H7 (cell line): Measurements from ENCODE around the gene TOP3A. TPM values are rescaled to one million over a fixed set of nuclear protein-coding genes. Genes with fewer than 3 reads are reported as not detected.

Experiments
- DNase-seq: peaks from one replicate; pipeline ENCODE4 v3.0.0; 2012
- H3K27me3 ChIP-seq: 2 replicates; pipeline ENCODE4 v1.6.0; 2011; ENCODE audit warnings: mild to moderate bottlenecking, low read length; ENCODE audit not compliant: control insufficient read depth, insufficient read depth
- H3K36me3 ChIP-seq: replicated peaks from 2 replicates; pipeline ENCODE4 v1.5.1; 2011; ENCODE audit warnings: low read length; ENCODE audit not compliant: control insufficient read depth, insufficient read depth
- H3K4me3 ChIP-seq: 2 replicates; pipeline ENCODE4 v1.5.1; 2011; ENCODE audit warnings: low read depth, mild to moderate bottlenecking, control low read depth, low read length, moderate library complexity; ENCODE audit not compliant: insufficient read depth
- total RNA-seq: library from RNA; depleted of rRNA; stranded (reverse); fragments of >200 nt; shearing (Covaris generic); gene quantifications from 2 replicates; pipeline ENCODE4 v1.2.3, GENCODE V29; 2014

The TOP3A gene
- total RNA-seq, 1 experiment from 2014 or later = 36.7 TPM

- Histone ChIP-seq H3K36me3 (peaks cover 28% of the 10 kb centered on the region), H3K4me3 (no peak overlapping the region), H3K27me3 (no peaks in the 10 kb centered on the region)
- DNase-seq = no peak
These were observed 17.1 kb upstream of the TOP3A start for GRCh38 chr17:18331879-18332278.

DNA sequence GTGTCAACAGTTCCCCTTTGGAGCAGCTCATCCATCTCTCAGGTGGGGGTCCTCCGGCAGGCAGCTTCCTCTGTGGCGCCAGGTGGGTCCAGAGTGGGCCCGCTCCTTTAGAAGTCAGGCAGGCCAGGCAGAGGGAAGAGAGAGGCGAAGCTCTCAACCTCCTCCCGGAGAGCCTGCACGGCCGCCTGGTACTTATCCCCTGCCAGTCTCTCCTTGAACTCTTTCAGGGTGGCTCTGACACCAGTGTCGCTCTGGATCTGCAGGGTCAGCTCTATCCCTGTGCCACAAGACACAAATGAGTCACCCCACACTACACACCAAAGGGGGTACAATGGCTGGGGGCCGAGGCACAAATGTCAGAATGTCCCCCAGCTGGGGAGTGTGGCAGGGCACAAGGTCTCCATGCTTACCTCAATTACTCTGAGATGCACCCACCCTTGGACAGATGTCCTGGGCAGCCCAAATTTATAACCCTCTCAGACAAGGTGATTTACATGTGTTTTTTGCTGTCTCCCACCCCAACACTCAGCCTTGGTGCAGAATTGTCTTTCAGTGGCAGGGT is 13.9 kb upstream of the TOP3A start:
- H3K27me3 ChIP-seq = no peaks in the 10 kb centered on the region
- peak; percentile 47 for DNase-seq
- no peak overlapping the region for H3K4me3 ChIP-seq
- H3K36me3 ChIP-seq = peaks cover 22% of the 10 kb centered on the region

DNA sequence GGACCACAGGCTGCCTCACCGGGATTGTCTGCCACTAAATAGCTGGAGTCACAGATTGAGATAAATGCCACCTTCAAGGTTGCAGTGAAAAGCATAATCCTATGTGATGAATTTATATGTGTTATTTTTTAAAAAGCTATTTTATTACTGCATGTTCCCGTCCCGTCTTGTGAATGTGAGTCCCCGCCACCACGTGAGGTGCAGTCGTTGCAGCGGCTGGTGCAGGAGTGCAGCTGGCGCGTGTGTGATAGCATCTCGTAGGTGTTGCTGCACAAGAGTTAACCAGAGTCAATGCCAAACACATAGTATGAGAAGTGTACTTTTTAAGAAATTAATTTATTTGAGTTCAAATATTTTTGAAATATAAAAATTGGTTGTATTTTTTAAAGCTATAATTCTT is 12.8 kb upstream of the TOP3A start:
- peaks cover 22% of the 10 kb centered on the region for H3K36me3 ChIP-seq
- no peaks in the 10 kb centered on the region for H3K27me3 ChIP-seq
- no peak overlapping the region for H3K4me3 ChIP-seq
- no peak for DNase-seq

DNA sequence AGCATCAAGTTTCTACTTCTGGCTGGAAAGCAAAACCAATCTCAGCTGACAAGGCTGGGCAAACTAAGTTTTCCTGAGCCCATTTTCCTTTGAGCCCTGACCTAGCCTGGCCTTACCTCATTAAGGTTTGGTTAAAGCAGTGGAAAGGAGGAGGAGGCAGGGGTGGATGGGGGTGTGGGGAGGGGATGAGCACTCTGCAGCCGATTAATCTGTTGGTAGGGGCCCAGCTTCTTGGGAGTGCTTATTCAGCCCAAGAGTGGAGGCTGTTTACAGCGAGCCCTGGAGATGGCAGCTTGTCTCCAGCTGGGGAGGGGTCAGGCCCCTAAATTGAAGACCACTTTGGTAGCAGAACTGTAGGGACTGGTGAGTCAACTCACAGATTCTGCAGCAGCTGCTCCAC is 12.3 kb upstream of the TOP3A start:
- no peak overlapping the region for H3K4me3 ChIP-seq

GRCh38 chr17:18326572-18326971 is 11.8 kb upstream of the TOP3A start:
- H3K27me3 ChIP-seq = no peaks in the 10 kb centered on the region
- no peak overlapping the region for H3K4me3 ChIP-seq
- peak; percentile 29 for DNase-seq
- H3K36me3 ChIP-seq = peaks cover 18% of the 10 kb centered on the region

More for the DNA sequence above, 12.3 kb upstream of the TOP3A start:
- DNase-seq = peak; percentile 54
- H3K36me3 ChIP-seq = peaks cover 18% of the 10 kb centered on the region
- no peaks in the 10 kb centered on the region for H3K27me3 ChIP-seq

GRCh38 chr17:18326039-18326438 is 11.2 kb upstream of the TOP3A start:
- H3K27me3 ChIP-seq = no peaks in the 10 kb centered on the region
- H3K4me3 ChIP-seq = no peak overlapping the region
- no peak for DNase-seq
- H3K36me3 ChIP-seq = peaks cover 15% of the 10 kb centered on the region

DNA sequence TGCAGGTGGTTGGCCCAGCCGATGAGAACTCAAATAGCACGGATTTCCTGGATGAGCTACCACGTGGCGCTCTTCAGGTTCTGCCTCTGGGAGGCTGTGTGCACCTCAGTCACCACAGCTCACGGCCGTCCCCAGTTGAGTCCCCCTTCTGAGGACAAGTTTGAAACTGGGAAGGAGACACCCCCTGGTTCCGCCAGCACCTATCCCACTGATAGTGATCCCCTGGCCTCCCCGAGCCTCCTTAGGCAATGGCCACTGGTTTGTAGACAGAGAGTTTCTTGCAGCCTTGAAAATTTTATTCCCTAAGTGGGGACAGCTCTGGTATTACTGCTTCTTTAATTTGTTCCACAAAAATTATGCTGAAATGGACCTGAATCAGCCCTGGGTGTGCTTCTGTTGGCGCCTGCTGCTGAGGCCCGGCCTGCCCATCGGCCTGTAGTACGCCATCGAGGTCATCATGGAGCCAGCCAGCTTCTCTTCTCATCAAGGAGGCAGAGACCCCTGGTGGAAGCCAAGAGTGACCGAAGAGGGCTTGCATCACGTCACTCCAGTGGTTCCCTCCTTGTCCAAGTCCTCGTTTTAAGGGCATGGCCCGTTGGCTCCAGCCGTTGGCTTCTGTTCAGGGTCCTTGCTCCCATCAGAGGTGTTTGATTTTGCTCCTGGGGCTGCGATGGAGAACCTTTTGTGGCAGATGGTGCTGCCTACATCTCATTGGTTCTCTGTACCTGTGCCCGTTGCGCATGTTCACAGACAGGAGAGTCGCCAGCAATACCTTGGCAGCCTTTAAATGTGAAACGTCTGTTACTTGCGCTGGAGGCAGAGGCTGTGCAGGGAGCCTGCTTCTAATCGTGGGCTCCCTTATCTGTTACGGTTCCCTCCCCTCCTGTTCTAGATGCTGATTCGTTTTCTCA is 9.6 kb upstream of the TOP3A start:
- no peak overlapping the region for H3K4me3 ChIP-seq
- DNase-seq = peak; percentile 53
- no peaks in the 10 kb centered on the region for H3K27me3 ChIP-seq
- peaks cover 16% of the 10 kb centered on the region for H3K36me3 ChIP-seq

DNA sequence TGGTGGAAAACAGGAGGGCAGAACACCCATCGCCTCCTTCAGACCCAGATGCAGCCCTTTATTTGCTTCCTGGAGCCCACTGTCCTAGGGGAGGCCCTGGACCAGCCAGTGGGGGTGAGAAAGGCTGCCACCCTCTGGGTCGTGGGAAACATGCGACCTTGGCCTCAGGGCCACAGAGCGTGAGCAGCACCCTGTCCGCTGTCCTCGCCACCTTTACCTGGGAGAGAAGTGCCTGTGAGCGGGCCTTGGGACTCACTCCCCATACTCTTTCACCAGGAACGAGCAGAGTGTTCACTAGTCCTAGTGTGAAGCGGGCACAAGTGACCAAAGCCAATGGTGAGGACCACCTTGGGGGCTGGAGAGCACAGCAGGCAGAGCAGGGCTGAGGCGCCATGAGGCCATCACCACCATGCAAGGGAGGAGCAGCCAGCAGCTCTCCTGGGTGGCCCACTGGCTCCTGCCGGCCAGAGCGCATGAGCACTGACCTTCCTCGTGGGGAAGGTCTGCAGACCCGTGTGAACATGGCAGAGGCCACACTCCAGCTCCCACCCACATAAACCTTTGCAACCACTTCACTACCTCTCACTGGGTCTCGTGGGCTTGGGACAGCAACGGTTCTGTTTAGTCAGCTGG is 8.8 kb upstream of the TOP3A start:
- Histone ChIP-seq H3K36me3 (peaks cover 14% of the 10 kb centered on the region), H3K27me3 (no peaks in the 10 kb centered on the region)
- DNase-seq = peak; percentile 35

GRCh38 chr17:18323007-18323406 is 8.2 kb upstream of the TOP3A start:
- DNase-seq = peak; percentile 42
- Histone ChIP-seq H3K4me3 (no peak overlapping the region), H3K27me3 (no peaks in the 10 kb centered on the region), H3K36me3 (peaks cover 13% of the 10 kb centered on the region)

More for the DNA sequence above, 8.8 kb upstream of the TOP3A start:
- no peak overlapping the region for H3K4me3 ChIP-seq

GRCh38 chr17:18322522-18322921 is 7.7 kb upstream of the TOP3A start:
- no peak for DNase-seq
- Histone ChIP-seq H3K36me3 (peaks cover 14% of the 10 kb centered on the region), H3K27me3 (no peaks in the 10 kb centered on the region), H3K4me3 (no peak overlapping the region)

GRCh38 chr17:18321309-18321708 is 6.5 kb upstream of the TOP3A start:
- peaks cover 17% of the 10 kb centered on the region for H3K36me3 ChIP-seq
- H3K4me3 ChIP-seq = no peak overlapping the region
- H3K27me3 ChIP-seq = no peaks in the 10 kb centered on the region
- peak; percentile 70 for DNase-seq

GRCh38 chr17:18320301-18320700 is 5.5 kb upstream of the TOP3A start:
- H3K4me3 ChIP-seq = no peak overlapping the region
- H3K36me3 ChIP-seq = peaks cover 17% of the 10 kb centered on the region
- H3K27me3 ChIP-seq = no peaks in the 10 kb centered on the region
- DNase-seq = no peak

DNA sequence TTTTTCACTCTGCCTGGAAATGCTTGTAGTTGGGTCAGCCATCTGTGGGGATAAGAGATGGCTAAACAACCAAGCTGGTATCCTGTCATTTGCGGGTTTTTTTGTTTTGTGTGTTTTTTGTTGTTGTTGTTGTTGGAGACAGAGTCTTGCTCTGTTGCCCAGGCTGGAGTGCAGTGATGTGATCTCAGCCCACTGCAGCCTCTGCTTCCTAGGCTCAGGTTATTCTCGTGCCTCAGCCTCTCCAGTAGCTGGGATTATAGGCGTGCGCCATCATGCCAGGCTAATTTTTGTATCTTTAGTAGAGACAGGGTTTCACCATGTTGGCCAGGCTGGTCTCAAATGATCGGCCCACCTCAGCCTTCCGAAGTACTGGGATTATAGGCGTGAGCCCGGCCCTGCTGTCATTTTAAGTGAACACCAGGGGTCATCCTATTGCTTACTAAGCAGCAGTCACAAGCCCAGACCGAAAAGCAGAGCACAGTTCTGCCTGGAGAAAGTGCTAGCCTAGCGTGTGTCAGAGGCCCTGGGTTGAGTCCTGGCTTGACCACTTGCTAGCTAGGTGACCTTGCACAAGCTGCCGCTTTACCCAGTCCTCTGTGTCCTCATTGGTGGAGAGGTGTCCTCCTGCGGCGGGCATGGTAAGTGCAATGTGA is 4.9 kb upstream of the TOP3A start:
- peak; percentile 70 for DNase-seq
- peaks cover 15% of the 10 kb centered on the region for H3K36me3 ChIP-seq
- no peak overlapping the region for H3K4me3 ChIP-seq
- no peaks in the 10 kb centered on the region for H3K27me3 ChIP-seq

DNA sequence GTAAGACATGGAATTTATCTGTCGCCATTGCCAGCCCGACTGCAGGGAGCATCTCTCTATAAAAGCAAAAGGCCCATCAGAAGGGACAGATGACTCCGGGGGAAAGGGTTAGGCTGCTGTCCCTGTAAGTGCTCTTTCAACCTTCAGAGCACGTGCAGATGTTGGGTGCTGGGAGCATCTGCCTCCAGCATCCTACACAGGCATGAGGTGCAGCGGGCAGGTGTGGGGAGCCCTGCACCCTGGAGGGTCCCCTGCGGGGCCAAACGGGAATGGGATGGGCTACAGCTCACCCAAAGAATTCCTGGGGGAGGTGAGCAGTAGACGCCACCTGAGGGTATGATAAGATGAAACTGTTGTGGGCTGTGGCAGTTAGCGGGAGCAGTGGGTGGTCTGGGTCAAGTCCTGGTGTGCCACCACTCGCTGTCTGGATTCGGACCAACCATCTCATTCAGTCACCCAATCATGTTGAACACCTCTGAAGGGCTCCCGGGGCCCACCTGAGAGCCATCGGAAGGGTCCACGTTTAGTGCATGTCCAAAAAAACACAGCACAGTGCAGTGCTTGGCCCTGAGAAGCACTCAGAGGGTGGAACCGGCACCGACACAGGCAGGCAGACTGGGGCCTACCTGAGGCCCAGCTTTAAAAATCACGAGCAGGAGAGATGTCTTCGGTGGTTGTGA is 4.1 kb upstream of the TOP3A start:
- Histone ChIP-seq H3K27me3 (no peaks in the 10 kb centered on the region), H3K36me3 (peaks cover 12% of the 10 kb centered on the region), H3K4me3 (no peak overlapping the region)
- DNase-seq = peak; percentile 25
